HG03565 (cell line): ENCODE data around the gene PRDM9.
"Not testable (repeated sequence)": the region's sequence is repeated elsewhere in the genome, so short reads cannot be mapped to it uniquely, and the experiment has no call there.

Source experiments
- ATAC-seq: cut with Tn5 transposase; IDR thresholded peaks from one replicate; pipeline ENCODE4 v1.9.1; 2021; ENCODE audit warnings: mild to moderate bottlenecking, moderate library complexity; ENCODE audit not compliant: unreplicated experiment

The PRDM9 gene

GRCh38 chr5:23507278-23507685, at the start of gene PRDM9:
Gene PRDM9 (plus strand): TSS chr5:23507609. CDS start chr5:23509034, 1,425 bp downstream.
- ATAC-seq: no peak

- ATAC-seq: no peak
These were observed 49.6 kb upstream of the PRDM9 start for GRCh38 chr5:23457780-23458179.

GRCh38 chr5:23459214-23459613, 48.2 kb upstream of the PRDM9 start:
- no peak for ATAC-seq

- ATAC-seq: no peak
These were observed 45.8 kb upstream of the PRDM9 start for GRCh38 chr5:23461576-23461975.

GRCh38 chr5:23466401-23466912, 41.0 kb upstream of the PRDM9 start:
- ATAC-seq: no peak

- ATAC-seq: no peak
These were observed 38.8 kb upstream of the PRDM9 start for GRCh38 chr5:23468658-23469057.

GRCh38 chr5:23473915-23474314, 33.5 kb upstream of the PRDM9 start:
- no peak for ATAC-seq

- ATAC-seq: no peak
These were observed 33.1 kb upstream of the PRDM9 start for GRCh38 chr5:23474315-23474714.

- ATAC-seq: no peak
These were observed 30.8 kb upstream of the PRDM9 start for GRCh38 chr5:23476580-23476979.

GRCh38 chr5:23482642-23483041, 24.8 kb upstream of the PRDM9 start:
- no peak for ATAC-seq

GRCh38 chr5:23483090-23483489, 24.3 kb upstream of the PRDM9 start:
- no peak for ATAC-seq

GRCh38 chr5:23484096-23484495, 23.3 kb upstream of the PRDM9 start:
- no peak for ATAC-seq

GRCh38 chr5:23486227-23486626, 21.2 kb upstream of the PRDM9 start:
- ATAC-seq: not testable (repeated sequence)

GRCh38 chr5:23490993-23491392, 16.4 kb upstream of the PRDM9 start:
- no peak for ATAC-seq

- no peak for ATAC-seq
These were observed 12.9 kb upstream of the PRDM9 start for GRCh38 chr5:23494558-23494957.

- no peak for ATAC-seq
These were observed 10.8 kb upstream of the PRDM9 start for GRCh38 chr5:23496576-23496975.

- ATAC-seq: no peak
These were observed 826 bp upstream of the PRDM9 start for GRCh38 chr5:23506329-23507236.

GRCh38 chr5:23510434-23510833, 3.0 kb downstream of the PRDM9 start:
- ATAC-seq: not testable (repeated sequence)

GRCh38 chr5:23522553-23522952, 15.1 kb downstream of the PRDM9 start:
- no peak for ATAC-seq

GRCh38 chr5:23523031-23523430, 15.6 kb downstream of the PRDM9 start:
- no peak for ATAC-seq

- ATAC-seq: no peak
These were observed 16.6 kb downstream of the PRDM9 start for GRCh38 chr5:23523998-23524397.

- no peak for ATAC-seq
These were observed 18.3 kb downstream of the PRDM9 start for GRCh38 chr5:23525751-23526150.
